Caco-2 (cell line): ENCODE measurements around the gene CXCR3. TPM values are rescaled to one million over a fixed set of nuclear protein-coding genes. Genes with fewer than 3 reads are reported as not detected.
"Not testable (repeated sequence)": the region's sequence is repeated elsewhere in the genome, so short reads cannot be mapped to it uniquely, and the experiment has no call there.

Source experiments
- BruUV-seq: library from RNA; stranded (reverse); fragments of 400-500 nt; replicated peaks from 2 replicates; lab custom pipeline; 2021; lab: Mats Ljungman, UMichigan
- CTCF ChIA-PET: fragments of 300-600 bp; sonication (Branson Sonifier 250); formaldehyde crosslinking; loops from one replicate; lab custom pipeline; 2022; ENCODE audit warnings: antibody characterized with exemption; lab: Charles Lee
- POLR2A ChIA-PET: fragments of 300-600 bp; sonication (Branson Sonifier 250); formaldehyde crosslinking; loops from one replicate; lab custom pipeline; 2022; ENCODE audit warnings: antibody characterized with exemption; lab: Charles Lee
- DNase-seq, 2 experiments: peaks; one replicate each; pipeline versions ENCODE4 v3.0.0 to v3.0.0-alpha.2; 2020 to 2022
- H3K27me3 ChIP-seq: replicated peaks from 2 replicates; pipeline ENCODE4 v1.6.0; 2011; ENCODE audit warnings: low read length; ENCODE audit not compliant: control insufficient read depth, insufficient read depth
- H3K36me3 ChIP-seq: 2 replicates; pipeline ENCODE4 v1.5.1; 2011; ENCODE audit warnings: low read length; ENCODE audit not compliant: control insufficient read depth, insufficient read depth
- H3K4me1 ChIP-seq: fragments of 250-450 bp; sonication (Bioruptor Pico); 2 replicates; pipeline ENCODE4 v1.5.1; 2020; ENCODE audit warnings: mild to moderate bottlenecking
- H3K4me3 ChIP-seq: 2 replicates; pipeline ENCODE4 v1.5.1; 2011; ENCODE audit warnings: low read depth, mild to moderate bottlenecking, control low read depth, low read length
- H3K9me3 ChIP-seq: fragments of 250-450 bp; sonication (Bioruptor Pico); 2 replicates; pipeline ENCODE4 v1.5.1; 2020; ENCODE audit warnings: mild to moderate bottlenecking, moderate library complexity
- H3K27ac Mint-ChIP-seq: one replicate; pipeline ENCODE4 v1.8.0; 2022; ENCODE audit warnings: mixed read lengths; ENCODE audit not compliant: unreplicated experiment
- H3K27me3 Mint-ChIP-seq: one replicate; pipeline ENCODE4 v1.8.0; 2022; ENCODE audit warnings: mixed read lengths; ENCODE audit not compliant: insufficient read depth, unreplicated experiment
- H3K36me3 Mint-ChIP-seq: one replicate; pipeline ENCODE4 v1.8.0; 2022; ENCODE audit warnings: mild to moderate bottlenecking, mixed read lengths; ENCODE audit not compliant: insufficient read depth, unreplicated experiment
- H3K4me1 Mint-ChIP-seq: one replicate; pipeline ENCODE4 v1.8.0; 2022; ENCODE audit warnings: low read depth, mixed read lengths; ENCODE audit not compliant: unreplicated experiment
- H3K4me3 Mint-ChIP-seq: one replicate; pipeline ENCODE4 v1.8.0; 2022; ENCODE audit warnings: mild to moderate bottlenecking, moderate library complexity, mixed read lengths; ENCODE audit not compliant: unreplicated experiment
- H3K9me3 Mint-ChIP-seq: one replicate; pipeline ENCODE4 v1.8.0; 2022; ENCODE audit warnings: mixed read lengths; ENCODE audit not compliant: unreplicated experiment
- intact Hi-C: fragments of 100-400 bp; cut with micrococcal nuclease; formaldehyde crosslinking; loops from one replicate; pipeline ENCODE4 v1.10.0; 2022; ENCODE audit not compliant: unreplicated experiment
- total RNA-seq: library from RNA; stranded (reverse); gene quantifications from 2 replicates; pipeline ENCODE4 v1.2.3, GENCODE V29; 2022
- TF ChIP-seq, protein P1 (sequence below), 2 experiments: fragments of 200-600 bp in 1 of 2; IDR thresholded peaks; 1 replicate in 1 of 2; 2 replicates in 1 of 2; pipeline versions ENCODE4 v1.5.1 to v1.8.0; 2011 to 2022; ENCODE audit warnings: antibody characterized with exemption in 1 of 2, control low read depth in 1 of 2, inconsistent platforms in 1 of 2, low read depth in 1 of 2, low read length in 1 of 2, mild to moderate bottlenecking in 1 of 2, moderate library complexity in 1 of 2; ENCODE audit not compliant: insufficient read depth in 1 of 2, severe bottlenecking in 1 of 2, unreplicated experiment in 1 of 2

CXCR3 gene
- total RNA-seq, 1 experiment from 2014 or later, result not detected

DNA sequence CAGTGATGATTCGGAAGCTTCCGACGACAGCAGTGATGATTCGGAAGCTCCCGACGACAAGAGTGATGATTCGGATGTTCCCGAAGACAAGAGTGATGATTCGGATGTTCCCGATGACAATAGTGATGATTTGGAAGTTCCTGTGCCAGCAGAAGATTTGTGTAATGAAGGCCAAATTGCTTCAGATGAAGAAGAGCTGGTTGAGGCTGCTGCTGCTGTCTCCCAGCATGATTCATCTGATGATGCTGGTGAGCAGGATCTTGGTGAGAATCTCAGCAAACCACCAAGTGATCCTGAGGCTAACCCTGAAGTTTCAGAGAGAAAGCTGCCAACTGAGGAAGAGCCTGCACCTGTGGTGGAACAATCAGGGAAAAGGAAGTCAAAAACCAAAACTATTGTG, 14.2 kb downstream of the CXCR3 start:
- BruUV-seq, result no TSS peak
- TF ChIP-seq, protein P1, sequence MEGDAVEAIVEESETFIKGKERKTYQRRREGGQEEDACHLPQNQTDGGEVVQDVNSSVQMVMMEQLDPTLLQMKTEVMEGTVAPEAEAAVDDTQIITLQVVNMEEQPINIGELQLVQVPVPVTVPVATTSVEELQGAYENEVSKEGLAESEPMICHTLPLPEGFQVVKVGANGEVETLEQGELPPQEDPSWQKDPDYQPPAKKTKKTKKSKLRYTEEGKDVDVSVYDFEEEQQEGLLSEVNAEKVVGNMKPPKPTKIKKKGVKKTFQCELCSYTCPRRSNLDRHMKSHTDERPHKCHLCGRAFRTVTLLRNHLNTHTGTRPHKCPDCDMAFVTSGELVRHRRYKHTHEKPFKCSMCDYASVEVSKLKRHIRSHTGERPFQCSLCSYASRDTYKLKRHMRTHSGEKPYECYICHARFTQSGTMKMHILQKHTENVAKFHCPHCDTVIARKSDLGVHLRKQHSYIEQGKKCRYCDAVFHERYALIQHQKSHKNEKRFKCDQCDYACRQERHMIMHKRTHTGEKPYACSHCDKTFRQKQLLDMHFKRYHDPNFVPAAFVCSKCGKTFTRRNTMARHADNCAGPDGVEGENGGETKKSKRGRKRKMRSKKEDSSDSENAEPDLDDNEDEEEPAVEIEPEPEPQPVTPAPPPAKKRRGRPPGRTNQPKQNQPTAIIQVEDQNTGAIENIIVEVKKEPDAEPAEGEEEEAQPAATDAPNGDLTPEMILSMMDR (IDR thresholded peaks at IDR 0.05; ENCODE audit: insufficient read depth in 1 of 2, low read depth in 1 of 2, low read length in 1 of 2, severe bottlenecking in 1 of 2, unreplicated experiment in 1 of 2), result no peak
- intact Hi-C loops, result no loop called here
- CTCF ChIA-PET, result interaction anchor here (0.6 kb wide), 1 partner anchor 57 kb away, joined by 3 read pairs; no protein-coding TSS in a partner anchor
- Mint-ChIP-seq H3K4me3 (no peak overlapping the region), H3K9me3 (no peaks in the 10 kb centered on the region), H3K27me3 (no peaks in the 10 kb centered on the region), H3K4me1 (peaks cover 6% of the 10 kb centered on the region), H3K36me3 (peaks cover 38% of the 10 kb centered on the region), H3K27ac (no peak overlapping the region)
- Histone ChIP-seq H3K36me3 (no peaks in the 10 kb centered on the region; the same call in 1 of the 2 replicates), H3K4me1 (no peaks in the 10 kb centered on the region), H3K4me3 (no peak overlapping the region), H3K9me3 (no peaks in the 10 kb centered on the region), H3K27me3 (no peaks in the 10 kb centered on the region)
- POLR2A ChIA-PET, result no interaction called here
- DNase-seq, result no peak

DNA sequence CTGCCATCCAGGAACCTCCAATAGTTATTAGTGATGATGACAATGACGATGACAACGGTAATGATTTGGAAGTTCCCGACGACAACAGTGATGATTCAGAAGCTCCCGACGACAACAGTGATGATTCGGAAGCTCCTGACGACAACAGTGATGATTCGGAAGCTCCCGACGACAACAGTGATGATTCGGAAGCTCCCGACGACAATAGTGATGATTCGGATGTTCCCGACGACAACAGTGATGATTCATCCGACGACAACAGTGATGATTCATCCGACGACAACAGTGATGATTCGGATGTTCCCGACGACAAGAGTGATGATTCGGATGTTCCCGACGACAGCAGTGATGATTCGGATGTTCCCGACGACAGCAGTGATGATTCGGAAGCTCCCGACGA, 14.7 kb downstream of the CXCR3 start:
- Histone ChIP-seq H3K36me3 (no peaks in the 10 kb centered on the region; the same call in 1 of the 2 replicates), H3K4me3 (no peak overlapping the region), H3K4me1 (no peaks in the 10 kb centered on the region), H3K9me3 (no peaks in the 10 kb centered on the region), H3K27me3 (no peaks in the 10 kb centered on the region)
- TF ChIP-seq, protein P1 (IDR thresholded peaks at IDR 0.05; ENCODE audit: insufficient read depth in 1 of 2, low read depth in 1 of 2, low read length in 1 of 2, severe bottlenecking in 1 of 2, unreplicated experiment in 1 of 2), result no peak
- Mint-ChIP-seq H3K27ac (no peak overlapping the region), H3K9me3 (no peaks in the 10 kb centered on the region), H3K4me3 (no peak overlapping the region), H3K27me3 (no peaks in the 10 kb centered on the region), H3K36me3 (peaks cover 33% of the 10 kb centered on the region), H3K4me1 (peaks cover 6% of the 10 kb centered on the region)
- ChIA-PET CTCF (no interaction called here), POLR2A (no interaction called here)
- no TSS peak for BruUV-seq
- DNase-seq, result no peak
- intact Hi-C loops, result no loop called here

DNA sequence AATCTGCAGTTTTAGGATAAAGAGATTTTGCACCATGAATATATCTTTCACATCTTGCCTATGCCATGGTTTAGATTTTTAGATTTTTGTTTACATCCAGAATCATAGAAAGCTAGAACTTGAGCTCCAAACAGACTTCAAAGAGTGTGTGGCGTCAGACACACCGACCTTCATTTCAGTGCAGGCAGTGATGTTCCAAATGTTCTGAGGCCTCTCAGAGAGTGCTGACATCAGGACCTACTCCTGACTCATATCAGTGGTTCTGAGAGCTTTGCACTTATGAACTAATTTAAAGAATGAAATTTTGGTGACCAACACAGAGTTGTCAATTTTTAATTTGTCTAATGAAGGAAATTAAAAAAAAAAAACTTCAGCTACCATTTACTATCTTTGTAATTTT, 18.3 kb downstream of the CXCR3 start:
- no TSS peak for BruUV-seq
- POLR2A ChIA-PET, result no interaction called here

DNA sequence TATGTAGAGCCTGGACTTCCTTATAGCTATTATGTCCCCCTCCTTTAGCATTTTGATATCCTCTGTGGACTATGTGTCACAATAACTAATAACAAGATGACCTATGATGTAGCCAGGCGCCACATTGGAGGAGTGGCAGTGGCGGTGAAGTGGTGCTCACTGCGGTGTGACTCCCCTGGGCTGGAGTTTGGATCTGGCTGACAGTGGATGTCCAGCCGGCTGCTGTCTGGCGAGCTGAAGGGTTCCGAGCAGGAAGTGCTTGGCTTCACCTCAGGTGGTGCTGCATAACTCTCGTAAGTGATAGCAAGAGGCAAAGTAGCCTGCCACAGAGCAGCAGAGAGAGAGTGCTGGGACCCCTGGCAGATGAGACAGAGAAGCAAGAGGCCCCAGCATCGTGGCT, 25.1 kb downstream of the CXCR3 start:
- H3K4me3 ChIP-seq, POLR2A ChIA-PET, H3K4me3 Mint-ChIP-seq, H3K4me1 Mint-ChIP-seq, BruUV-seq, DNase-seq, H3K4me1 ChIP-seq, H3K27me3 Mint-ChIP-seq, H3K36me3 Mint-ChIP-seq, H3K9me3 Mint-ChIP-seq, intact Hi-C loops, H3K27me3 ChIP-seq, H3K27ac Mint-ChIP-seq, H3K36me3 ChIP-seq, H3K9me3 ChIP-seq: not testable (repeated sequence)
- CTCF ChIA-PET, result interaction anchor here (0.5 kb wide), 1 partner anchor 44 kb away, joined by 3 read pairs; no protein-coding TSS in a partner anchor

More for the DNA sequence above, 18.3 kb downstream of the CXCR3 start:
- Histone ChIP-seq H3K9me3 (no peaks in the 10 kb centered on the region), H3K4me1 (no peaks in the 10 kb centered on the region), H3K36me3 (no peaks in the 10 kb centered on the region), H3K4me3 (no peak overlapping the region), H3K27me3 (no peaks in the 10 kb centered on the region)
- intact Hi-C loops, result no loop called here
- Mint-ChIP-seq H3K27me3 (no peaks in the 10 kb centered on the region), H3K4me1 (no peaks in the 10 kb centered on the region), H3K9me3 (no peaks in the 10 kb centered on the region), H3K36me3 (peaks cover 26% of the 10 kb centered on the region), H3K4me3 (no peak overlapping the region), H3K27ac (no peak overlapping the region)
- CTCF ChIA-PET, result no interaction called here
- TF ChIP-seq, protein P1 (IDR thresholded peaks at IDR 0.05; ENCODE audit: insufficient read depth in 1 of 2, low read depth in 1 of 2, low read length in 1 of 2, severe bottlenecking in 1 of 2, unreplicated experiment in 1 of 2), result no peak
- DNase-seq, result no peak
